GM21825 (cell line): ENCODE results near the gene ENOX1.

Source experiments
- ATAC-seq: cut with Tn5 transposase; IDR thresholded peaks from one replicate; pipeline ENCODE4 v1.9.1; 2021; ENCODE audit warnings: mild to moderate bottlenecking, moderate library complexity; ENCODE audit not compliant: unreplicated experiment

Gene ENOX1

GRCh38 chr13:43297967-43298678 is 488.6 kb downstream of the ENOX1 start:
- no peak for ATAC-seq

- ATAC-seq = no peak
Observed at GRCh38 chr13:43295825-43296564, 490.8 kb downstream of the ENOX1 start.

DNA sequence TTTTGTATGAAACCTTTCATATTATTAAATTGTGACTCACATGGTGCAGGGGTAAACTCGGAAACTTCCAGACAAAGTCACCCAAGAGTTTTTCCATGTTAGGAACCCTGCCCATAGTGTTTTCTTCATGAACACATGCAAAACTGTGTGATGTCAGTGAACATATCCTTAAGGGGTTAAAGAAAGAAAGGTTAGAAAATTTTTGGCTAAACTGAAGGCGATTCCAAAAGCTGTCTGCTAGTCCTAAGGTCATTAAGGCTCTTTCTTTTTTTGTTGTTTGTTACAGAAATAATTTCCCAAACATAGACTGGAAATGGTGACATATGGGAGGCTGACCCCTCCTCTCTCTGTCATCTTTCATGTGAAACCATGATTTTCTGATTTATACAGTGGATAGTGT is 491.5 kb downstream of the ENOX1 start:
- no peak for ATAC-seq

DNA sequence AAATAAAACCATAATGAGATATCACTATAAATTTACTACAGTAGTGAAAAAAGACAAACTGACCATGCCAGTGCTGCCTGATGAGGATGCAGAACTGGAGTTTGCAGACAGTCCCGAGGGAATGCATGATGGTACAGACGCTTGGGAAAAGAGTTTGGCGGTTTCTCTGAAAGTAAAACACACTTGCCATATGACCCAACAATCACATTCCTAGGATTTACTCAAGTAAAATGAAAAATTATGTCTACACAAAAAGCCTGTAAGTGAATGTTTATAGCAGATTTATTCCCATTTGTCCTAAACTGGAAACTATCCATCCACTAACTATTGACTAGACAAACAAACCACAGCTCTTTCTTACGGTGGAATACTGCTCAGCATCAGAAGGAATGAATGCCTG is 492.4 kb downstream of the ENOX1 start:
- ATAC-seq = no peak

DNA sequence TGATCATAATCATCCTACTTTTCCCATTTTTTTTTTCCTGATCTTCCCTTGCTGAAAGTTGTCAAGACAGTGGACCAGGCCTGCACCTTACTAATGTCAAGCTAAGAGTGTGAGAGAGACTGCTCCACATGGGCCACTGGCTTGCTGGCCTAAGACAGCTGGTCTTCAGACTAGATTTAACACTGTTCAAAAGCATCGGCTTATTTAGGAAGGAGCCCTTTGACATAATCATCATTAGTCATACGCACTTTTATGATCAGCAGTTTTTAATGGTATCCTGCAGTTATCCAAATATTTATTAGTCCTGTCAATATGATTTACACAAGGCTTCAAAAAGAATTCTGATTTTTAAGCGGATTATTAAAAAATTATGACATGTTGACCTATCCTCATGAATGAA is 492.8 kb downstream of the ENOX1 start:
- ATAC-seq = no peak

DNA sequence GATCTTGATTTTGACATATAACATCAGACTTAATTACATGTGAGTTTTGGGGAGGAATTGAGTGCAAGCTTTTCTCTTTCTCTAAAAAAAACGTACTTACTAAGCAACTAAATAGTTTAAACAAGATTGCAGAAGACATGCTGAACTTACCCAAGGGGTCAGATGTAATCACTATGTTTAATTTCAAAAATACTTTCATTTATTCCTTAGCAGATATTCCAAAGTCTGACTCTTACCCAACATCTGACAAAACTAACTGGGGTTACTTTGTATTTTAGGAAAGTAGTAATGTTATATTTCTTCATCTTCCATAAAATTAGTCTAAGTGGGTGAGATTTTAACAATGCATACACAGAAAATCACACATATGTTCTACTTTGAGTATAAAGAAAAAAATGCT is 493.2 kb downstream of the ENOX1 start:
- ATAC-seq = no peak

DNA sequence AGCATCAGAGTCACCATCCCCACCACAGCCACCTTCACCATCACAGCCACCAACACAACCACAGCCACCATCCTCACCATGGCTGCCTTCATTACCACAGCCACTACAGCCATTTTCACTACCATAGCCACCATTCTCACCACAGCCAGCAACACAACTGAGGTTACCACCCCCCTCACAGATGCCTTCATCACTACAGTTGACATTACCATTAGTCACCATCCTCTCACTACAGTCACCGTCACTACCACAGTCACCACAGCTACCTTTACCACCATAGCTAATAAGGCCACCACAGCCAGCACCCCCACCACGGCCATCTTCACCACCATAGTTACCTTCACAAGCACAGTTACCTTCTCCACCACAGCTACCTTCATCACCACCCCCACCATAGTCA is 493.8 kb downstream of the ENOX1 start:
- ATAC-seq = no peak

- ATAC-seq = no peak
Observed at GRCh38 chr13:43291287-43292060, 495.3 kb downstream of the ENOX1 start.

DNA sequence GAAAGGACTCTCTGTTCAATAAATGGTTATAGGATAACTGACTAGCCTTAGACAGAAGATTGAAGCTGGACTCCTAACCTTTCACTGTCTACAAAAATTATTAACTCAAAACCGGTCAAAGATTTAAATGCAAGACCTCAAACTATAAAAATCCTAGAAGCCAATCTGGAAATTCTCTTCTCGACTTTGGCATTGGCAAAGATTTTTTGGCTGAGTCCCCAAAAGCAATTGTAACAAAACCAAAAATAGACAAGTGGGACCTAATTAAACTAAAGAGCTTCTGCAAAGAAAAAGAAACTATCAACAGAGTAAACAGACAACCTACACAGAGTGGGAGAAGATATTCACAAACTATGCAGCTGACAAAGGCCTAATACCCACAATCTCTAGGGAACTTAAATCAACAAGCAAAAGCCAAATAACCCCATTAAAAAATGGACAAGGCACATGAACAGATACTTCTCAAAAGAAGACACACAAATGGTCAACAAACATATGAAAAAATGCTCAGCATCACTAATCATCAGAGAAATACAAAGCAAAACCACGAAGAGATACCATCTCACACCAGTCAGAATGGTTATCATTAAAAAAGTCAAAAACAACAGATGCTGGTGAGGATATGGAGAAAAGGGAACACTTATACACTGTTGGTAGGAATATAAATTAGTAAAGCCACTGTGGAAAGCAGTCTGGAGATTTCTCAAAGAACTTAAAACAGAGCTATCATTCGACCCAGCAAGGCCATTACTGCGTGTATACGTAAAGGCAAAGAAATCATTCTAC is 497.1 kb downstream of the ENOX1 start:
- no peak for ATAC-seq

DNA sequence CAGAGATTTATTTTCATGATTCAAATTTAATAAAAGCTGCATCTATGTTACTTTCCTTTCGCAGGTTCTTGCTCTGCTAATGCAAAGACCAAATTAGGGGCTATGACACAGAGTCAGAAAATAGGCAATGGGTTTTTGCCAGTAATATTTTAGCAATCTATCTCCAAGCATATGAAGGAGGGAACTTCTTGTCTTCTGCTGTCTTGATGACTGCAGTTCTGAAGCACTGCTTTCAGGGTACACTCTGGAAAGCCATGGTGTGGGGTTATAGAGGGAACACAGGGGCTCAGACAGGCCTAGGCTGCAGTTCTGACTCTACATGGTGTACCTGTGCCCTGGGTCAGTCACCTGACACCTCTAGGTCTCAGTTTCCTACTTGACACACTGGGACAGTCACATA is 500.0 kb downstream of the ENOX1 start:
- no peak for ATAC-seq

DNA sequence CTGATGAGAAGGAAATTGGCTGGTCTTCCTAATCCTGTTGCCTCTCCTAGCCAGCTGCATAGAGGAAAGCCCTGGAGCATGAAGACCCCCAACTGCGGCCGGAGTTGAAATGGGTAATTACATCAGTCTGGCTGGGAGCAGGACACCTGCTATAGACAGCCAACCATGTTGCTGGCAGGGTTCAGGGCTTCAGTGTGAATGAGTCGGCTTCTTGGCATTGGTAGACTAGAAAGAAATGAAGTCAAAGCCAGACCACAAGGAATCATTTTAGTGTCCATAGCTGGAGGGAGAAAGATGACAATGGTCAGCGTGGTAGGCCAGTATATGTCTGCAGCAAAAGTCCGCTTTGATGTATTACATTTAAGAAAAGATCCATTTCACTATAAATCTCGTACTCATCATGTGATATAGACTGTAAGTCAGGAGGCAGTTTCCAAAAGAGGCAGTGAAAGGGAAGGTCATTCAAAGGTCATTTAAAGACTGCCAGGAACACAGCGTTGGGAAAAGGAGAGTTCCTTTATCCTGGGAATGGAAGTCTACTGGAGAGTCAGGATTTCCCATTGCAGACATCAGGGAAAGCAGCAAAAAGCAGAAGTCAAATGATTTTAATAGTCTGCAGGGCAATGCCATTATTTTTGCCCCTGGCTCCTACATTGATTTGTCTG is 500.7 kb downstream of the ENOX1 start:
- no peak for ATAC-seq

DNA sequence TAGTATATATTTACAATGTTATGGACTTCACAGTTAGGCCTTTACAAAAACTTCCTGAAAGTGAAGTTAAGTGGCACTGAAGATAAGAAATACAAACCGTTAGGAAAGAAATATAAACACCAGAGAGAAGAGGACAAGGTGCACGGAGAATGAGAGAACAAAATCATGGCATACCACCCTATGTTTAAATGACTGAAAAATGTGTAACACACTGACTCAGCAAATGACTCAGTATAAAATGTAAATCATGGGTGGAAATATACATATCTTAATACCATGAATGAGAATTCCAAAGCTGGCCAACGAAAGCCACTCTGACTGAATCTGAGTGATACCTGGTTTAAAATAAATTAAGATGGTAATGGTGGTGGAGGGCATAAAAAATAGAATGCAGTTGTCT is 502.6 kb downstream of the ENOX1 start:
- no peak for ATAC-seq

DNA sequence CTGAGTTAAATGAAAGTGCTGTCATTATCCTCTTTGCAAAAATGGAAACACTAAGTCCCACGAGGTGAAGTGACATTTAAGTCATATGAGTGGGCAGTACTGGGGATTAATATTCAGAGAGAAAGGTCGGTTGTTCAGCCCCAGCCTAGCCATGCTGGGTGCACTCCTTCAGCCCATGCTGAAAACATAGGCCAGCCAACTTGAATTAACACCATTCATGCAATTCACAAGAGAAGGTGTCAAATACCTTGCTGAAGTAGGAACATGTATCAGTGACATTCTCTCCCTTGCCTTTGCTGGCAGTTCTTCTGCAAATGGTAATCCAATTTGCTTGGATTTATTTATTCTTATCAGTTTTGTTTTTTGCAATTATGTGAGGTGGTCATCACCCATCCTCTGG is 507.1 kb downstream of the ENOX1 start:
- no peak for ATAC-seq

GRCh38 chr13:43278127-43278526 is 508.6 kb downstream of the ENOX1 start:
- ATAC-seq = no peak

DNA sequence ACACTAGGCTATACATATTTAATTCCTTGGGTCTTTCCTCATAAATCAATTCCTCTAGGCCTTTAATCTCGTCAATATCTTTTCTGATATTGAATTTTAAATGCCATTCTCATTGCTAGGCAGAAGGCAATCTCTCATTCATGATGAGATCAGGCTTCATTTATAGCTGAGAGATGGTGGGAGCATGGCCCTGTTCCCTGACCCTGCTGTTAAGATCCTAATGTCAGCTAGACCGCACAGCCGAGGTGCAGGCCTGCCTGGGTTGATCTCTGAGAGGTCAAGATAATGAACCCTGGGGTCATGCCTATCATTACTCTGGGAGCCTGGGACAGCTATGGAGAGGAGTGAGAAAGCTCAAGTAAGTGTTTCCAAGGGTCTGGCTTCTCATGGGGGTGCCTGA is 509.6 kb downstream of the ENOX1 start:
- ATAC-seq = no peak

DNA sequence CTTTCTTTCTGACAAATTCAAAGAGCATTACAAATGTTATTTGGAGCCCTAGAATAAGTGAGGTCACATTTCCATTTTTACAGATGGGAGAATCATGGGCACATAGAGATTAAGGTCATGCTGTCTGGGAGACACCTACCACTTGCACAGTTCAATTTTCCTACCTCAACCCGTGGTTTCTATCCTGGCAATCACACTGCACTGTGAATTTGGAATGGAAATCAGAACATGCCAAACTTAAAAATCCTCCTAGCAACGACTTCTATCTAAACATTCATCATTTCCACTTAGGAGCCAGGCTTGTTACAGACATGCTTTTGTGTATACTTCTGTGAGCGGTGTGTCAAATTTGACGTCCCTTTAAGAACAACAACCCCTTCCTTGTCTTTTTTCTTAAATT is 511.9 kb downstream of the ENOX1 start:
- ATAC-seq = no peak

- ATAC-seq = no peak
Observed at GRCh38 chr13:43273362-43273761, 513.4 kb downstream of the ENOX1 start.

- no peak for ATAC-seq
Observed at GRCh38 chr13:43272851-43273250, 513.9 kb downstream of the ENOX1 start.

DNA sequence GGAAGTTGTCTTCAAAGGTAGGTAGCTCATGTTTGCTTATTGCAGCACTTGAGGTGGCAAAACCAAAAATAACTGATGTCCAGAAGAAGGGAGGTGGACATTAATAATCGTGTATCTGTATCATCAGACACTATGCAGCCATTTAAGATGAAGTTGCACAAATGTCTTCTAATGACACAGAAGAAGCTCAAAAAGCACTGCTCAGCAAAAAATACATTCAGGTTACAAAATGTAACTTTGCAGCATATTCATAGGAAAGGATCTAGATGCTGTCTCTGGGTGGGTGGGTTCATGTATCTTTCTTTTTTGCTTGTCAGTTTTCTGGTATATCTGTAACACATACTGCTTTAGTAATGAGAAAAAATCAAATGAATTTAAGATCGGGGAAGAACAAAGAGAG is 515.6 kb downstream of the ENOX1 start:
- no peak for ATAC-seq

- no peak for ATAC-seq
Observed at GRCh38 chr13:43270130-43270830, 516.5 kb downstream of the ENOX1 start.
